ENCODE data around the gene POLDIP2.

POLDIP2 gene

DNA sequence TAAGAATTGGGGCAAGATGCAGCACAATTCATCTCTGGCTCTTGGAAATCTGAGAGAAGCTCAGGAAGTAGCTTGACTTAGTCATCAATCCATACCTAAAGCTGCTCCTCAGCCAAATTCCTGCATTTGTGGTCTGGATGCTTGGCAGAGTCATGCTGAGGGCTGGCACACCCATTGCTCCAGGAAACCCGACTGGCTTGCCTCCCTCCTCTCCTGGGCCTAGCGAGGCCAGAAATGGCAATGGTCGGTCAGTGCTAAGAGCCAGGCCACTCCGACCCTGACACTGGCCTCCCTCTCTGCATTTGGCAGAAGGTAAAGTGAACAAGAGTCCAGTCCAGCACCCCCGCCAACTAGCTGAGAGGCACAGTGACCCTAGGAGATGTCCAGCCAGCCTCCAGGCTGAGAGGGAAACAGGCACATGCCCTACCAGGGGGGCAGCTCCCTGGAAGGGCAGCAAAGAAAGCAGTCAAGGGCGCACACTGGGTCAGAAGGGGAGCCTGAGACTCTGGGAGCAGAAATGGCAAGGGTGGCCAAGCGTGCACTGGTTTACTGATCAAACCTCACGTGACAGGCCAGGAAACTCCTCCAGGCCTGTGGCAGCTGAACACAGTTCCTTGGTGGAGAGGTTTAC, 10.0 kb downstream of the POLDIP2 start:
- TF ChIP-seq, protein P1, sequence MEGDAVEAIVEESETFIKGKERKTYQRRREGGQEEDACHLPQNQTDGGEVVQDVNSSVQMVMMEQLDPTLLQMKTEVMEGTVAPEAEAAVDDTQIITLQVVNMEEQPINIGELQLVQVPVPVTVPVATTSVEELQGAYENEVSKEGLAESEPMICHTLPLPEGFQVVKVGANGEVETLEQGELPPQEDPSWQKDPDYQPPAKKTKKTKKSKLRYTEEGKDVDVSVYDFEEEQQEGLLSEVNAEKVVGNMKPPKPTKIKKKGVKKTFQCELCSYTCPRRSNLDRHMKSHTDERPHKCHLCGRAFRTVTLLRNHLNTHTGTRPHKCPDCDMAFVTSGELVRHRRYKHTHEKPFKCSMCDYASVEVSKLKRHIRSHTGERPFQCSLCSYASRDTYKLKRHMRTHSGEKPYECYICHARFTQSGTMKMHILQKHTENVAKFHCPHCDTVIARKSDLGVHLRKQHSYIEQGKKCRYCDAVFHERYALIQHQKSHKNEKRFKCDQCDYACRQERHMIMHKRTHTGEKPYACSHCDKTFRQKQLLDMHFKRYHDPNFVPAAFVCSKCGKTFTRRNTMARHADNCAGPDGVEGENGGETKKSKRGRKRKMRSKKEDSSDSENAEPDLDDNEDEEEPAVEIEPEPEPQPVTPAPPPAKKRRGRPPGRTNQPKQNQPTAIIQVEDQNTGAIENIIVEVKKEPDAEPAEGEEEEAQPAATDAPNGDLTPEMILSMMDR (IDR thresholded peaks at IDR 0.05; ENCODE audit: insufficient read depth, low read length, poor library complexity, severe bottlenecking), result no peak
- no peak for TF ChIP-seq EZH2phosphoT487 (conservative IDR thresholded peaks at IDR 0.05; ENCODE audit: low read length)
- H3K36me3 ChIP-seq (ENCODE audit: low read length), result peaks cover 3% of the 10 kb centered on the region; the same call in 1 of the 2 replicates
- no peak overlapping the region for H3K9ac ChIP-seq (ENCODE audit: low read length)
- H3F3A ChIP-seq (ENCODE audit: insufficient read depth), result no peaks in the 10 kb centered on the region
- H3K4me3 ChIP-seq (ENCODE audit: insufficient read depth, low read length, poor library complexity, severe bottlenecking), result no peak overlapping the region
- no peak overlapping the region for H2AFZ ChIP-seq (ENCODE audit: low read depth, low read length, severe bottlenecking)
- no peaks in the 10 kb centered on the region for H3K79me2 ChIP-seq (ENCODE audit: insufficient read depth, low read length)
- H4K20me1 ChIP-seq (ENCODE audit: low read depth, low read length), result no peaks in the 10 kb centered on the region
- H3K27me3 ChIP-seq (ENCODE audit: low read length), result no peaks in the 10 kb centered on the region
- H3K4me2 ChIP-seq (ENCODE audit: low read depth, low read length, poor library complexity, severe bottlenecking), result no peak overlapping the region
- no peaks in the 10 kb centered on the region for H3K9me3 ChIP-seq (ENCODE audit: insufficient read depth, low read length)
- H3K27ac ChIP-seq (ENCODE audit: low read depth, low read length), result no peak overlapping the region
- no peaks in the 10 kb centered on the region for H3K9me2 ChIP-seq (replicated peaks; ENCODE audit: insufficient read depth, low read length)

DNA sequence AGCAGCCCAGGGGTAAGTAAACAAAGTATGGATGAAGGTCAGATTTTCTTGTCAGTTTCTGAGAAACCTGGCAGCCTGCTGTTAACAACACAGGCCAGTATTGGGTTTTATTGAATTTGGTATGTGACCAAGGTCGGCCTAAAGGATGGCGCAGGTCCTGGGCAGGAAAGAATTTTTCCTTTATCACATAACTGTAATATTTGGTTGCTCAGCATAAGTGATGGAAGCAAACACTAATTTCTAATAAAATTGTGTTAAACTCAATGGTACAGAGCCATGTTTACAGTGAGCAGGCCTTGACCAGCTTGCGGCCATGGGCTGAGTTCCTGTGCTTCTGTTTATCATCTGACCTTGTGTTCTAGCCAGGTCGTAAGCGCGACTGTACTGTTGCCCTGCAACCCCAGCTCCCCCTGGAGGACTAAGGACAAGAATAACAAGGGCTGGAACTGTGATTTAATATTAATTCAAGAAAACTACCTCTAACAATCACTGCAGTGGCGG, 10.5 kb downstream of the POLDIP2 start:
- Histone ChIP-seq H2AFZ (ENCODE audit: low read depth, low read length, severe bottlenecking) (no peak overlapping the region), H3K27me3 (ENCODE audit: low read length) (no peaks in the 10 kb centered on the region), H3K9me3 (ENCODE audit: insufficient read depth, low read length) (no peaks in the 10 kb centered on the region), H3K9me2 (replicated peaks; ENCODE audit: insufficient read depth, low read length) (no peaks in the 10 kb centered on the region), H3F3A (ENCODE audit: insufficient read depth) (no peaks in the 10 kb centered on the region), H3K27ac (ENCODE audit: low read depth, low read length) (no peak overlapping the region), H3K4me3 (ENCODE audit: insufficient read depth, low read length, poor library complexity, severe bottlenecking) (no peak overlapping the region), H3K9ac (ENCODE audit: low read length) (no peak overlapping the region), H3K79me2 (ENCODE audit: insufficient read depth, low read length) (no peaks in the 10 kb centered on the region), H3K4me2 (ENCODE audit: low read depth, low read length, poor library complexity, severe bottlenecking) (no peak overlapping the region), H3K36me3 (ENCODE audit: low read length) (peaks cover 1% of the 10 kb centered on the region; the same call in 1 of the 2 replicates), H4K20me1 (ENCODE audit: low read depth, low read length) (no peaks in the 10 kb centered on the region)
- TF ChIP-seq, protein P1 (IDR thresholded peaks at IDR 0.05; ENCODE audit: insufficient read depth, low read length, poor library complexity, severe bottlenecking), result no peak
- no peak for TF ChIP-seq EZH2phosphoT487 (conservative IDR thresholded peaks at IDR 0.05; ENCODE audit: low read length)

DNA sequence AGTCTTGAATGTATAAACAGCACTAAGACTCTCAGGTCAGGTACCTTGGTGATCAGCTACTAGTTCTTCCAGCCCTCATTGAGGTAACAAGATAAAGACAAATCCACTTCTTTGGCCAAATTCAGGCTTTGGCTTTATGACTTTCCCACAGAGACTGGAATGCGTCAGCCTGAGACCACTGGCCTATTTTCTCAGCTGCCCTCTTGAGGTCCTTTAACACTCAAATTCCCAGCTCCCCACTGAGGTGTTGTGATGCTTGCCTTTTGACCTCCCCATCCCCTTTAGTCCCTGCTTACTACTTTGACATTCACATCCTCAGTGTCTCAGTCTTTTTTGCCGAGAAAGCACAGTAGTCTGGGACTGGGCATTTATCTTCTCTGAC, 11.1 kb downstream of the POLDIP2 start:
- H4K20me1 ChIP-seq (ENCODE audit: low read depth, low read length), result no peaks in the 10 kb centered on the region
- H2AFZ ChIP-seq (ENCODE audit: low read depth, low read length, severe bottlenecking), result no peak overlapping the region
- H3F3A ChIP-seq (ENCODE audit: insufficient read depth), result no peaks in the 10 kb centered on the region
- no peaks in the 10 kb centered on the region for H3K9me2 ChIP-seq (replicated peaks; ENCODE audit: insufficient read depth, low read length)
- no peak overlapping the region for H3K27ac ChIP-seq (ENCODE audit: low read depth, low read length)
- no peak overlapping the region for H3K9ac ChIP-seq (ENCODE audit: low read length)
- H3K27me3 ChIP-seq (ENCODE audit: low read length), result no peaks in the 10 kb centered on the region
- no peaks in the 10 kb centered on the region for H3K9me3 ChIP-seq (ENCODE audit: insufficient read depth, low read length)
- TF ChIP-seq EZH2phosphoT487 (conservative IDR thresholded peaks at IDR 0.05; ENCODE audit: low read length), result no peak
- TF ChIP-seq, protein P1 (IDR thresholded peaks at IDR 0.05; ENCODE audit: insufficient read depth, low read length, poor library complexity, severe bottlenecking), result no peak
- H3K79me2 ChIP-seq (ENCODE audit: insufficient read depth, low read length), result no peaks in the 10 kb centered on the region
- H3K36me3 ChIP-seq (ENCODE audit: low read length), result no peaks in the 10 kb centered on the region
- no peak overlapping the region for H3K4me2 ChIP-seq (ENCODE audit: low read depth, low read length, poor library complexity, severe bottlenecking)
- H3K4me3 ChIP-seq (ENCODE audit: insufficient read depth, low read length, poor library complexity, severe bottlenecking), result no peak overlapping the region
